ENCODE results near the gene IFI16. TPM values are rescaled to one million over a fixed set of nuclear protein-coding genes. Genes with fewer than 3 reads are reported as not detected.
"Not testable (repeated sequence)": the region's sequence is repeated elsewhere in the genome, so short reads cannot be mapped to it uniquely, and the experiment has no call there.

IFI16 gene
- total RNA-seq, 2 experiments from 2014 or later, result 99.3 to 271 TPM

GRCh38 chr1:159005161-159005560 lies 4.5 kb upstream of the IFI16 start:
- intact Hi-C loops (cut with micrococcal nuclease; ENCODE audit: unreplicated experiment), result loop anchor here (5.0 to 10.0 kb wide), 2 partner anchors 73 to 440 kb away; partner anchors contain the start of gene PYHIN1
- no TSS peak for BruUV-seq (replicated peaks)
- Histone ChIP-seq H3K9me2 (ENCODE audit: insufficient read depth, low read length) (no peaks in the 10 kb centered on the region), H3K4me3 (ENCODE audit: low read depth, low read length, poor library complexity, severe bottlenecking) (no peak overlapping the region), H3K4me1 (ENCODE audit: insufficient read depth, low read length, poor library complexity, severe bottlenecking) (peaks cover 63% of the 10 kb centered on the region), H3K79me2 (ENCODE audit: insufficient read depth, low read depth, low read length) (peaks cover 13% of the 10 kb centered on the region), H3K9me3 (ENCODE audit: low read length) (no peaks in the 10 kb centered on the region), H3K4me2 (ENCODE audit: low read length) (peak overlapping the region; percentile 52; the same call in 1 of the 2 replicates), H3K36me3 (ENCODE audit: insufficient read depth, low read length) (peaks cover 4% of the 10 kb centered on the region), H4K20me1 (ENCODE audit: insufficient read depth, low read length) (no peaks in the 10 kb centered on the region), H3K27ac (ENCODE audit: low read depth, low read length, poor library complexity, severe bottlenecking) (no peak overlapping the region), H2AFZ (ENCODE audit: low read length) (peak overlapping the region; percentile 65; the same call in 1 of the 2 replicates)
- TF ChIP-seq CTCF (conservative IDR thresholded peaks at IDR 0.05; ENCODE audit: low read length) (no peak), EZH2phosphoT487 (IDR thresholded peaks at IDR 0.05; ENCODE audit: borderline replicate concordance, low read depth, low read length) (no peak)
- ChIA-PET CTCF (ENCODE audit: unreplicated experiment) (no interaction called here), POLR2A (interaction anchor here (0.7 to 6.7 kb wide), 4 partner anchors 65 to 824 kb away, joined by 3 to 93 read pairs (median 4); partner anchors contain the start of genes AIM2 and CD1D)
- no peak for DNase-seq (ENCODE audit: low spot score)

GRCh38 chr1:159005676-159006075 lies 4.0 kb upstream of the IFI16 start:
- Histone ChIP-seq H2AFZ (ENCODE audit: low read length) (peak overlapping the region; percentile 65; the same call in 1 of the 2 replicates), H3K4me3 (ENCODE audit: low read depth, low read length, poor library complexity, severe bottlenecking) (no peak overlapping the region), H3K36me3 (ENCODE audit: insufficient read depth, low read length) (peaks cover 9% of the 10 kb centered on the region), H3K4me2 (ENCODE audit: low read length) (peak overlapping the region; percentile 52), H3K79me2 (ENCODE audit: insufficient read depth, low read depth, low read length) (peaks cover 18% of the 10 kb centered on the region), H3K9me2 (ENCODE audit: insufficient read depth, low read length) (no peaks in the 10 kb centered on the region), H3K9me3 (ENCODE audit: low read length) (no peaks in the 10 kb centered on the region), H4K20me1 (ENCODE audit: insufficient read depth, low read length) (no peaks in the 10 kb centered on the region), H3K27ac (ENCODE audit: low read depth, low read length, poor library complexity, severe bottlenecking) (peak overlapping the region; percentile 8), H3K4me1 (ENCODE audit: insufficient read depth, low read length, poor library complexity, severe bottlenecking) (peaks cover 58% of the 10 kb centered on the region)
- TF ChIP-seq CTCF (conservative IDR thresholded peaks at IDR 0.05; ENCODE audit: low read length) (no peak; the same call in 1 of the 2 replicates), EZH2phosphoT487 (IDR thresholded peaks at IDR 0.05; ENCODE audit: borderline replicate concordance, low read depth, low read length) (no peak)
- no TSS peak for BruUV-seq (replicated peaks)
- ChIA-PET CTCF (ENCODE audit: unreplicated experiment) (interaction anchor here (0.6 kb wide), 1 partner anchor 9 kb away, joined by 3 read pairs; no protein-coding TSS in a partner anchor), POLR2A (interaction anchor here (0.7 to 6.7 kb wide), 4 partner anchors 65 to 825 kb away, joined by 3 to 93 read pairs (median 4); partner anchors contain the start of genes AIM2 and CD1D)
- peak; percentile 47 for DNase-seq (ENCODE audit: low spot score)
- intact Hi-C loops (cut with micrococcal nuclease; ENCODE audit: unreplicated experiment), result loop anchor here (5.0 to 10.0 kb wide), 2 partner anchors 73 to 441 kb away; partner anchors contain the start of gene PYHIN1

- Histone ChIP-seq H3K4me2 (ENCODE audit: low read length) (peak overlapping the region; percentile 52), H3K36me3 (ENCODE audit: insufficient read depth, low read length) (peaks cover 15% of the 10 kb centered on the region), H3K27ac (ENCODE audit: low read depth, low read length, poor library complexity, severe bottlenecking) (peak overlapping the region; percentile 8), H3K79me2 (ENCODE audit: insufficient read depth, low read depth, low read length) (peaks cover 25% of the 10 kb centered on the region), H3K4me1 (ENCODE audit: insufficient read depth, low read length, poor library complexity, severe bottlenecking) (peaks cover 51% of the 10 kb centered on the region), H2AFZ (ENCODE audit: low read length) (peak overlapping the region; percentile 65; the same call in 1 of the 2 replicates)
- ChIA-PET CTCF (ENCODE audit: unreplicated experiment) (interaction anchor here (0.6 kb wide), 1 partner anchor 9 kb away, joined by 3 read pairs; no protein-coding TSS in a partner anchor), POLR2A (interaction anchor here (0.7 to 6.7 kb wide), 3 partner anchors 64 to 825 kb away, joined by 3 to 93 read pairs (median 6); partner anchors contain the start of genes AIM2 and CD1D)
- intact Hi-C loops (cut with micrococcal nuclease; ENCODE audit: unreplicated experiment), result loop anchor here (5.0 to 10.0 kb wide), 2 partner anchors 74 to 442 kb away; partner anchors contain the start of gene PYHIN1
- H3K9me2 ChIP-seq (ENCODE audit: insufficient read depth, low read length); BruUV-seq (replicated peaks); H4K20me1 ChIP-seq (ENCODE audit: insufficient read depth, low read length); H3K9me3 ChIP-seq (ENCODE audit: low read length); DNase-seq (ENCODE audit: low spot score); H3K4me3 ChIP-seq (ENCODE audit: low read depth, low read length, poor library complexity, severe bottlenecking): not testable (repeated sequence)
Observed at GRCh38 chr1:159006210-159006807, 3.4 kb upstream of the IFI16 start.

Measured in OCI-LY7 (cell line).